GM12878 (cell line): Measurements from ENCODE around the gene RASAL1. TPM values are rescaled to one million over a fixed set of nuclear protein-coding genes. Genes with fewer than 3 reads are reported as not detected.
A peak's percentile ranks its signal among the peaks of the same experiment; 100 is the strongest.

Experiments used
- ATAC-seq: fragments of 200-7000 bp; cut with Tn5 transposase; 3 replicates; pipeline ENCODE4 v1.9.1; 2020; ENCODE audit warnings: mild to moderate bottlenecking, moderate library complexity
- BruUV-seq: library from RNA; stranded (reverse); fragments of 400-500 nt; replicated peaks from 2 replicates; lab custom pipeline; 2021; lab: Mats Ljungman, UMichigan
- CTCF ChIA-PET: fragments of 300-600 bp; sonication (Branson Sonifier 250); formaldehyde crosslinking; extraction: SDS; loops from one replicate; lab custom pipeline; 2021; ENCODE audit warnings: inconsistent platforms; lab: Yijun Ruan, JAX
- POLR2A ChIA-PET: fragments of 350-600 bp; formaldehyde crosslinking; extraction: SDS; loops from one replicate; lab custom pipeline; 2021; ENCODE audit warnings: inconsistent platforms; lab: Charles Lee
- RAD21 ChIA-PET: fragments of 300-600 bp; sonication (Branson Sonifier 250); formaldehyde crosslinking; loops from one replicate; lab custom pipeline; 2023; ENCODE audit warnings: antibody characterized with exemption; ENCODE audit not compliant: unreplicated experiment; lab: Charles Lee
- SMC1A ChIA-PET: fragments of 300-600 bp; sonication (Branson Sonifier 250); formaldehyde crosslinking; loops from one replicate; lab custom pipeline; 2023; ENCODE audit not compliant: unreplicated experiment, uncharacterized antibody; lab: Charles Lee
- DNase-seq: peaks from one replicate; pipeline ENCODE4 v3.0.0-alpha.2; 2011; ENCODE audit warnings: low read depth, low spot score
- FAIRE-seq: peaks from 3 replicates; lab custom pipeline; 2011; peaks lifted over from hg19 to GRCh38; lab: Jason Lieb, UNC
- H2AFZ ChIP-seq: 2 replicates; pipeline ENCODE4 v1.6.0; 2011; ENCODE audit warnings: low read depth, low read length, control low read depth; ENCODE audit not compliant: control insufficient read depth
- H3K27ac ChIP-seq: 2 replicates; pipeline ENCODE4 v1.5.1; 2011; ENCODE audit warnings: control low read depth; ENCODE audit not compliant: control insufficient read depth, insufficient read depth
- H3K27me3 ChIP-seq, 2 experiments: replicated peaks in 1 of 2; 2 replicates each; pipeline versions ENCODE4 v1.6.0 to v1.6.1; 2011; ENCODE audit warnings: low read length in 1 of 2; ENCODE audit not compliant: control insufficient read depth in 2 of 2, insufficient read depth in 2 of 2
- H3K36me3 ChIP-seq, 2 experiments: 2 replicates each; pipeline ENCODE4 v1.5.1; 2011; ENCODE audit warnings: low read length in 1 of 2; ENCODE audit not compliant: control insufficient read depth in 2 of 2, insufficient read depth in 2 of 2
- H3K4me1 ChIP-seq: 2 replicates; pipeline ENCODE4 v1.6.1; 2011; ENCODE audit warnings: mild to moderate bottlenecking, low read length, moderate library complexity, mixed read lengths; ENCODE audit not compliant: control insufficient read depth, insufficient read depth
- H3K4me2 ChIP-seq: 2 replicates; pipeline ENCODE4 v1.6.0; 2011; ENCODE audit warnings: control low read depth; ENCODE audit not compliant: control insufficient read depth, insufficient read depth
- H3K4me3 ChIP-seq: fragments of 200-600 bp; sonication (generic); 2 replicates; pipeline ENCODE4 v1.5.1; 2016
- H3K79me2 ChIP-seq: 2 replicates; pipeline ENCODE4 v1.6.0; 2011; ENCODE audit warnings: low read length; ENCODE audit not compliant: control insufficient read depth, insufficient read depth
- H3K9ac ChIP-seq: 2 replicates; pipeline ENCODE4 v1.8.0; 2011; ENCODE audit warnings: low read length, control low read depth, mixed read lengths; ENCODE audit not compliant: control insufficient read depth, insufficient read depth
- H3K9me3 ChIP-seq: replicated peaks from 3 replicates; pipeline ENCODE4 v1.5.1; 2011; ENCODE audit warnings: mild to moderate bottlenecking, low read length; ENCODE audit not compliant: control insufficient read depth, insufficient read depth
- H4K20me1 ChIP-seq: 2 replicates; pipeline ENCODE4 v1.6.0; 2011; ENCODE audit not compliant: control insufficient read depth, insufficient read depth
- BCL3 ChIP-seq: IDR thresholded peaks from 2 replicates; pipeline ENCODE4 v1.6.1; 2011; ENCODE audit warnings: borderline replicate concordance, low read depth, mild to moderate bottlenecking, moderate library complexity, low read length; ENCODE audit not compliant: insufficient read depth, poor library complexity, severe bottlenecking
- ELK1 ChIP-seq: IDR thresholded peaks from 2 replicates; pipeline ENCODE4 v1.6.1; 2012; ENCODE audit warnings: low read depth, low read length, improper control_type of control experiment
- EP300 ChIP-seq, 2 experiments: fragments of 150-350 bp in 1 of 2; IDR thresholded peaks; 2 replicates each; pipeline ENCODE4 v1.6.1; 2011 to 2012; ENCODE audit warnings: low read depth in 2 of 2, low read length in 2 of 2, borderline replicate concordance in 1 of 2, improper control_type of control experiment in 1 of 2, inconsistent platforms in 1 of 2; ENCODE audit not compliant: control insufficient read depth in 1 of 2
- GATAD2B ChIP-seq: fragments of 450-650 bp; conservative IDR thresholded peaks from 2 replicates; pipeline ENCODE4 v1.6.1; 2017; ENCODE audit warnings: low read depth, mild to moderate bottlenecking, moderate library complexity
- IKZF2 ChIP-seq, 2 experiments: fragments of 450-650 bp; IDR thresholded peaks; 2 replicates each; pipeline ENCODE4 v1.6.1; 2017; ENCODE audit warnings: mild to moderate bottlenecking in 2 of 2, moderate library complexity in 2 of 2
- IRF4 ChIP-seq: IDR thresholded peaks from 2 replicates; pipeline ENCODE4 v1.6.1; 2011; ENCODE audit warnings: low read depth, low read length
- KLF5 ChIP-seq: fragments of 450-650 bp; IDR thresholded peaks from 2 replicates; pipeline ENCODE4 v1.6.1; 2014; ENCODE audit warnings: mild to moderate bottlenecking; ENCODE audit not compliant: partially characterized antibody
- MAX ChIP-seq: IDR thresholded peaks from 2 replicates; pipeline ENCODE4 v1.6.1; 2012; ENCODE audit warnings: low read depth, low read length, improper control_type of control experiment
- POLR2A ChIP-seq: IDR thresholded peaks from 2 replicates; pipeline ENCODE4 v1.6.1; 2011; ENCODE audit warnings: low read depth, mild to moderate bottlenecking, low read length
- RAD21 ChIP-seq: IDR thresholded peaks from 2 replicates; pipeline ENCODE4 v1.6.1; 2011; ENCODE audit warnings: mild to moderate bottlenecking, low read depth, low read length, moderate library complexity; ENCODE audit not compliant: insufficient read depth
- RCOR1 ChIP-seq: conservative IDR thresholded peaks from 2 replicates; pipeline ENCODE4 v1.6.1; 2012; ENCODE audit warnings: low read depth, low read length, improper control_type of control experiment
- SMC3 ChIP-seq: IDR thresholded peaks from 2 replicates; pipeline ENCODE4 v1.6.1; 2011; ENCODE audit warnings: low read length, improper control_type of control experiment, borderline replicate concordance
- SP1 ChIP-seq: IDR thresholded peaks from one replicate; pipeline ENCODE4 v1.6.1; 2011; ENCODE audit warnings: low read depth, low read length
- WRNIP1 ChIP-seq: IDR thresholded peaks from 2 replicates; pipeline ENCODE4 v1.6.1; 2011; ENCODE audit warnings: low read depth, low read length, improper control_type of control experiment, borderline replicate concordance
- ZBTB4 ChIP-seq: fragments of 450-650 bp; formaldehyde crosslinking; IDR thresholded peaks from 2 replicates; pipeline ENCODE4 v1.4.0; 2022; ENCODE audit warnings: mild to moderate bottlenecking, moderate library complexity
- ZNF217 ChIP-seq: fragments of 450-650 bp; IDR thresholded peaks from 2 replicates; pipeline ENCODE4 v1.6.1; 2017; ENCODE audit warnings: antibody characterized with exemption, mild to moderate bottlenecking
- ZNF274 ChIP-seq: IDR thresholded peaks from one replicate; pipeline ENCODE4 v1.8.0; 2011; ENCODE audit not compliant: insufficient read length, insufficient read depth
- whole genome bisulfite sequencing: methylation state at CpG from one replicate; pipeline ENCODE4 v1.1.6; 2016; ENCODE audit warnings: low lambda C conversion rate; ENCODE audit not compliant: insufficient replicate concordance, insufficient coverage; ENCODE audit errors: missing lambda C conversion rate; 5-methylcytosine and 5-hydroxymethylcytosine counted together
- in situ Hi-C: fragments of 300-500 bp; cut with MboI; formaldehyde crosslinking; loops from 9 replicates; pipeline ENCODE4 v1.14.3; 2018; ENCODE audit warnings: mixed read lengths
- intact Hi-C: fragments of 100-400 bp; cut with micrococcal nuclease; formaldehyde crosslinking; loops from one replicate; pipeline ENCODE4 v1.14.2; 2022; ENCODE audit not compliant: unreplicated experiment
- polyA plus RNA-seq, 11 experiments: library from polyadenylated mRNA; depleted of rRNA in 4 of 11; unstranded in 6 of 11; stranded (reverse) in 5 of 11; fragments of >200 nt; fragmentation: Nextera tagmentation in 4 of 11; fragmentation: Illumina TruSeq in 1 of 11; extraction: Ambion mirVana in 4 of 11; extraction: Trizol in 1 of 11; gene quantifications; 1 replicate in 1 of 11; 2 replicates in 10 of 11; pipeline versions ENCODE4 v1.2.1 to v1.2.3, GENCODE V29; 2011 to 2016; ENCODE audit warnings: inconsistent platforms in 2 of 11, missing spikeins in 2 of 11, low read depth in 1 of 11
- total RNA-seq, 4 experiments: library from RNA; depleted of rRNA in 3 of 4; stranded (reverse); fragments of >200 nt in 3 of 4; fragmentation: Illumina TruSeq in 1 of 4; extraction: Trizol in 1 of 4; gene quantifications; 2 replicates each; pipeline versions ENCODE4 v1.2.1 to v1.2.3, GENCODE V29; 2013 to 2021

RASAL1 gene
- total and polyA plus RNA-seq, 10 of the 15 experiments (the other 5 are each of a cell fraction or from before 2014, with no cell fraction given): 0.12 to 1.0 (median 0.52) TPM; not detected in 6

- FAIRE-seq (peak; percentile 99), DNase-seq (peak; percentile 95), ATAC-seq (peak; percentile 94)
- H4K20me1 ChIP-seq: no peaks in the 10 kb centered on the region
- in situ Hi-C loops: no loop called here
- 3% methylated on average over 6 of the region's 6 CpGs for WGBS
- CTCF ChIA-PET: interaction anchor here (1.0 to 2.9 kb wide), 4 partner anchors 12 to 99 kb away, joined by 3 to 18 read pairs (median 4); no protein-coding TSS in a partner anchor
- SMC1A ChIA-PET: interaction anchor here (1.0 to 7.3 kb wide), 10 partner anchors 8 to 26 kb away, joined by 3 to 83 read pairs (median 4); no protein-coding TSS in a partner anchor
- H3K36me3 ChIP-seq: peaks cover 0 to 3% of the 10 kb centered on the region in 2 experiments; a peak in 2 of 4 replicates
- H3K4me1 ChIP-seq: peaks cover 53% of the 10 kb centered on the region
- no peaks in the 10 kb centered on the region for H3K27me3 ChIP-seq
- peak overlapping the region; percentile 68 for H3K4me2 ChIP-seq
- H3K79me2 ChIP-seq: peaks cover 2% of the 10 kb centered on the region; the same call in 1 of the 2 replicates
- POLR2A ChIA-PET: interaction anchor here (0.7 to 4.6 kb wide), 4 partner anchors 12 to 99 kb away, joined by 3 to 46 read pairs (median 6); no protein-coding TSS in a partner anchor
- H3K9me3 ChIP-seq: no peaks in the 10 kb centered on the region; the same call in 2 of the 3 replicates
- intact Hi-C loops: loop anchor here (1.0 kb wide), 2 partner anchors 11 to 25 kb away; no protein-coding TSS in a partner anchor
- peak overlapping the region; percentile 43; the same call in 1 of the 2 replicates for H3K4me3 ChIP-seq
- RAD21 ChIA-PET: interaction anchor here (0.7 to 7.1 kb wide), 8 partner anchors 12 to 611 kb away, joined by 3 to 84 read pairs (median 4); no protein-coding TSS in a partner anchor
- peak overlapping the region; percentile 71 for H3K27ac ChIP-seq
- H3K9ac ChIP-seq: no peak overlapping the region
- BruUV-seq: no TSS peak
- peak overlapping the region; percentile 15; the same call in 1 of the 2 replicates for H2AFZ ChIP-seq
- 0 out of 2 replicates have a peak, but pooled peaks have one; percentile 8 for TF ChIP-seq RAD21
- peak; percentile 95 for TF ChIP-seq BCL3
- TF ChIP-seq SMC3: no peak; the same call in 1 of the 2 replicates
- peak; percentile 93 for TF ChIP-seq ZNF217
- TF ChIP-seq WRNIP1: no peak
- TF ChIP-seq IRF4: 0 out of 2 replicates have a peak, but pooled peaks have one; percentile 30
- peak; percentile 62 for TF ChIP-seq GATAD2B
- TF ChIP-seq ELK1: no peak
- TF ChIP-seq EP300 (IDR thresholded peaks at IDR 0.05; ENCODE audit: borderline replicate concordance in 1 of 2, control insufficient read depth in 1 of 2, low read depth in 2 of 2, low read length in 2 of 2): peak; percentile 63 to 82; a peak in 2 of 4 replicates
- TF ChIP-seq MAX: no peak
- no peak for TF ChIP-seq ZBTB4 (CRISPR knock-in tag)
- TF ChIP-seq ZNF274: no peak
- TF ChIP-seq SP1: peak; percentile 71
- TF ChIP-seq POLR2A: peak; percentile 30; the same call in 1 of the 2 replicates
- peak; percentile 88 to 90 for TF ChIP-seq IKZF2 (IDR thresholded peaks at IDR 0.05)
- no peak for TF ChIP-seq KLF5
- 0 out of 2 replicates have a peak, but pooled peaks have one; percentile 20 for TF ChIP-seq RCOR1
Observed at GRCh38 chr12:113075137-113075683, 60.4 kb downstream of the RASAL1 start.
